Right cardiac atrium (tissue), 5 donors: ENCODE measurements around the gene SH2D4B. TPM values are rescaled to one million over a fixed set of nuclear protein-coding genes. Genes with fewer than 3 reads are reported as not detected.

Experiments
- ATAC-seq, 2 donors: fragments of 200-7000 bp; cut with Tn5 transposase; one replicate each; pipeline versions ENCODE4 v1.8.0 to v1.9.1; 2020; ENCODE audit warnings: moderate library complexity in 2 of 2, mild to moderate bottlenecking in 1 of 2
- DNase-seq, 3 donors: peaks; one replicate each; pipeline ENCODE4 v3.0.0-alpha.2; 2020
- H3K27ac ChIP-seq: one replicate; pipeline ENCODE4 v1.5.1; 2013; ENCODE audit warnings: mild to moderate bottlenecking, low read length, control low read depth, moderate library complexity
- H3K27me3 ChIP-seq: one replicate; pipeline ENCODE4 v1.6.1; 2013; ENCODE audit not compliant: control insufficient read depth, insufficient read depth
- H3K4me1 ChIP-seq: one replicate; pipeline ENCODE4 v1.6.1; 2013; ENCODE audit warnings: low read length; ENCODE audit not compliant: control insufficient read depth, insufficient read depth
- H3K4me3 ChIP-seq: one replicate; pipeline ENCODE4 v1.5.1; 2013; ENCODE audit warnings: low read length, control low read depth
- H3K9me3 ChIP-seq: one replicate; pipeline ENCODE4 v1.6.1; 2013; ENCODE audit warnings: low read length; ENCODE audit not compliant: control insufficient read depth
- WGBS: extraction: QIAGEN DNeasy Blood & Tissue Kit; methylation state at CpG from one replicate; pipeline ENCODE4 v1.1.7; 2013; 5-methylcytosine and 5-hydroxymethylcytosine counted together
- intact Hi-C, 4 donors: fragments of 100-400 bp; cut with DNase I; formaldehyde crosslinking; loops; one replicate each; pipeline versions ENCODE4 v1.11.0 to v1.14.0; 2022 to 2023
- polyA plus RNA-seq: library from polyadenylated mRNA; stranded (reverse); fragments of 200-250 nt; gene quantifications from one replicate; pipeline ENCODE4 v1.2.3, GENCODE V29; 2013
- total RNA-seq, 4 donors: library from RNA; stranded (reverse); fragmentation: NEBNext Ultra II Directional; extraction: Animal tissue kit (Norgen Biotek cat#: 25700); gene quantifications; one replicate each; pipeline ENCODE4 v1.2.1, GENCODE V29; 2021
- donor health status: healthy with polysubstance abuse.
- donor health status: DM: no; HTN: yes; CAD: no.
- donor health status: DM: no; HTN: no; CAD: no.
- donor health status: DM: no; HTN: yes; CAD: no; lungs with severe emphysema.
- donor health status: DM: yes; HTN: yes; CAD: no.

Gene SH2D4B
- total and polyA plus RNA-seq, 5 donors: not detected

DNA sequence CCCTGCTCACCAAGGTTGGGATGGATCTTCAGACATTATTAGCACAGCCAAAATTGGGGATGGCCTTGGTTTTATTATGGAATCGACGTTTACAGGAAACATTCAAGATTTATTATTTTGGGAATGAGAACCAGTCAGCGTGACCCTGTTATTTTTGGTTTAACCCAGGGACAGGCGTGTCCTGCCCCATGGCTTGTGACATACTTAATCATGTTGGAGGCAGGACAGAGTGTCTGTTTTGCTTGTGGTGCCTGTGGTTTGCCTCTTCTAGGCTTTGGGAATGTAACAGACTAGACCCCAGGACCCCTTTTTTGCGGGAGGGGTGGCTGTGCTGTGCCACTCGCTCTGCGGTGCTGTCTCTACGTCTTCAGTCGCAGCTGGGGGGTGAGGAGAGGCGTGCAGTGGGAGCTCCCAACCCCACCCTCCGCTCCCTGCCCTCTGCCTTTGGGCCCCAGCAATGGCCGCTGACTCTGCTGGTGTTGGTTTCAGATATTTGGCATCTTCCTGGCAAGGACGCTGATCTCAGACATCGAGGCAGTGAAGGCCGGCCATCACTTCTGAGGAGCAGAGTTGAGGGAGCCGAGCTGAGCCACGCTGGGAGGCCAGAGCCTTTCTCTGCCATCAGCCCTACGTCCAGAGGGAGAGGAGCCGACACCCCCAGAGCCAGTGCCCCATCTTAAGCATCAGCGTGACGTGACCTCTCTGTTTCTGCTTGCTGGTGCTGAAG, 20.1 kb upstream of the SH2D4B start:
- H3K27me3 ChIP-seq: no peaks in the 10 kb centered on the region
- H3K4me1 ChIP-seq: no peaks in the 10 kb centered on the region
- WGBS: 84% methylated on average over 21 of the region's 21 CpGs
- H3K9me3 ChIP-seq: no peaks in the 10 kb centered on the region
- no peak overlapping the region for H3K4me3 ChIP-seq
- intact Hi-C loops: no loop called here
- DNase-seq (peak in 1 of 3 donors; percentile 34), ATAC-seq (no peak)
- peak overlapping the region; percentile 21 for H3K27ac ChIP-seq

GRCh38 chr10:80518143-80518806, 19.4 kb upstream of the SH2D4B start:
- H3K27me3 ChIP-seq: no peaks in the 10 kb centered on the region
- intact Hi-C loops: no loop called here
- H3K4me3 ChIP-seq: no peak overlapping the region
- H3K27ac ChIP-seq: no peak overlapping the region
- 87% methylated on average over 17 of the region's 17 CpGs for WGBS
- H3K4me1 ChIP-seq: no peaks in the 10 kb centered on the region
- H3K9me3 ChIP-seq: no peaks in the 10 kb centered on the region
- DNase-seq (peak in 1 of 3 donors; percentile 49), ATAC-seq (no peak)

- Histone ChIP-seq H3K9me3 (no peaks in the 10 kb centered on the region), H3K27ac (no peak overlapping the region), H3K4me1 (no peaks in the 10 kb centered on the region), H3K27me3 (no peaks in the 10 kb centered on the region), H3K4me3 (no peak overlapping the region)
- WGBS: 56% methylated on average over 7 of the region's 7 CpGs
- ATAC-seq (peak; percentile 19 to 80), DNase-seq (peak in 2 of 3 donors; percentile 56 to 63)
- intact Hi-C loops: no loop called here
These were observed 18.8 kb upstream of the SH2D4B start for GRCh38 chr10:80518807-80519360.

GRCh38 chr10:80519936-80520650, 17.6 kb upstream of the SH2D4B start:
- no peaks in the 10 kb centered on the region for H3K9me3 ChIP-seq
- H3K4me1 ChIP-seq: no peaks in the 10 kb centered on the region
- ATAC-seq (no peak), DNase-seq (peak in 1 of 3 donors; percentile 41)
- 82% methylated on average over 14 of the region's 14 CpGs for whole genome bisulfite sequencing
- H3K27ac ChIP-seq: no peak overlapping the region
- intact Hi-C loops: no loop called here
- no peaks in the 10 kb centered on the region for H3K27me3 ChIP-seq
- no peak overlapping the region for H3K4me3 ChIP-seq

- no peaks in the 10 kb centered on the region for H3K27me3 ChIP-seq
- H3K27ac ChIP-seq: no peak overlapping the region
- no peaks in the 10 kb centered on the region for H3K9me3 ChIP-seq
- H3K4me3 ChIP-seq: no peak overlapping the region
- DNase-seq: no peak
- ATAC-seq: no peak
- intact Hi-C loops: no loop called here
- H3K4me1 ChIP-seq: no peaks in the 10 kb centered on the region
- 78% methylated on average over 10 of the region's 10 CpGs for WGBS
These were observed 16.8 kb upstream of the SH2D4B start for GRCh38 chr10:80520661-80521470.

- no peak overlapping the region for H3K4me3 ChIP-seq
- no peaks in the 10 kb centered on the region for H3K4me1 ChIP-seq
- DNase-seq (no peak), ATAC-seq (no peak)
- WGBS: 71% methylated on average over 8 of the region's 8 CpGs
- no peaks in the 10 kb centered on the region for H3K27me3 ChIP-seq
- intact Hi-C loops: no loop called here
- H3K27ac ChIP-seq: no peak overlapping the region
- H3K9me3 ChIP-seq: no peaks in the 10 kb centered on the region
These were observed 14.8 kb upstream of the SH2D4B start for GRCh38 chr10:80522756-80523363.

DNA sequence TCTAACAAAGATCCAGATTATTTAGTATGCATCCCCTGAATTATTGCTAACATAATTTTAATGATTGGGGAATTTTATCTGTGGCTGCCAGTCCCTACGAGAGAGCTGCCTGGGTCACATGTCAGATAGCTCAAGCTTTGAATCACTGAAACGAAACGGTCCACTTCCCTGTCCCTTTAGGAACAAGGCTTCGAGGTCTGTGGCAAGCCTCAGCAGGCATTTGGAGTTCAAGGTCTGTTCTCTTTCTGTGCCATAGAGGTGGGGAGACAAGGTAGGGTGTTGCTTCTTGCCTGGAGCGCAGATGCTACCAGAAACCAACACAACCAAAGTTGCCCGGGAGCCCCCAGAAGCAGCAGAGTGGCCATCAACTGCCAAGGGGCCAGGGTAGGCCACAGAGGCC, 13.9 kb upstream of the SH2D4B start:
- DNase-seq (no peak), ATAC-seq (no peak)
- Histone ChIP-seq H3K4me1 (no peaks in the 10 kb centered on the region), H3K9me3 (no peaks in the 10 kb centered on the region), H3K4me3 (no peak overlapping the region), H3K27ac (no peak overlapping the region), H3K27me3 (no peaks in the 10 kb centered on the region)
- intact Hi-C loops: no loop called here
- WGBS: 61% methylated on average over 6 of the region's 6 CpGs

- Histone ChIP-seq H3K27ac (no peak overlapping the region), H3K9me3 (no peaks in the 10 kb centered on the region), H3K27me3 (no peaks in the 10 kb centered on the region), H3K4me1 (peaks cover 2% of the 10 kb centered on the region), H3K4me3 (no peak overlapping the region)
- 71% methylated on average over 12 of the region's 12 CpGs for WGBS
- intact Hi-C loops: no loop called here
- DNase-seq: no peak
- peak in 1 of 2 donors; percentile 22 for ATAC-seq
These were observed 13.4 kb upstream of the SH2D4B start for GRCh38 chr10:80524190-80524909.

DNA sequence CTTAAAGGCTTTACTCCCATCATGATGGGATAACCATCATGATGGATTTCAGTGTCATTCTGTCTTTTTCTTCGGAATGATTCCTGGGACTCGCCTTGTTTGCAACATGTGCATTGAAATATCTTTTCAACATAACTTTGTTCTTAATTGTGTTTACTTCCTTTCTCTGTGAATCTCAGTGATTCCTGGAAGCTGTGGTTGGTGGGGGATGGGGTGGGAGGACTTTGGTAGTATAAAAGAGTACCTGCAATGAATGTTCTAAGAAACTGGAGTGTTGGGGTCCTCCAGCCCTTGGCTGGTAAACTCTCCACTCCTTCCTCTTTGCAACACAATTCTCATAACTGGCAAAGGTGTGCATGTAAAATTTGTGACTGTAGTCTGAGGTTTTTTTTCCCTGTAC, 11.5 kb upstream of the SH2D4B start:
- Histone ChIP-seq H3K4me1 (peaks cover 6% of the 10 kb centered on the region), H3K27ac (no peak overlapping the region), H3K4me3 (no peak overlapping the region), H3K9me3 (no peaks in the 10 kb centered on the region), H3K27me3 (no peaks in the 10 kb centered on the region)
- no peak for ATAC-seq
- 66% methylated on average over 2 of the region's 2 CpGs for WGBS
- no peak for DNase-seq
- intact Hi-C loops: no loop called here

DNA sequence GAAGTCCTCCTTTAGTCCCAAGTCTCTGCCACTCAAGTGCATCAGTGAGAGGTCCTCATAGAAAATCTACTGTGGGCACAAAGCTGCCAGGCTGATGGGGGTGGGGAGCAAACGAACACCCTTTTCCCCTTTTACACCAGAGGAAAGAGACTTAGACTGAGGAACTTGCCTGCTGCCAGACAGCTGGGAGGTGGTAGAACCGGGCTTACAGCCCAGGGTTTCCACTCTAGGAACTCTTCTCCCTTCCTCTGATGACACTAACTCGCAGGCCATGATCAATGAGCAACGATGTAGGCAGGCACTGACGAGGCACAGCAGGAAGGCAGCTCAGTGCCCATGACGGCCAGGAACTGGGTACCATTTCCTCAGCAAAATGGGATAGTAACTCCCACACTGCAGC, 11.0 kb upstream of the SH2D4B start:
- DNase-seq (peak in 1 of 3 donors; percentile 41), ATAC-seq (no peak)
- H3K27me3 ChIP-seq: no peaks in the 10 kb centered on the region
- no peak overlapping the region for H3K27ac ChIP-seq
- H3K9me3 ChIP-seq: no peaks in the 10 kb centered on the region
- intact Hi-C loops: no loop called here
- peaks cover 6% of the 10 kb centered on the region for H3K4me1 ChIP-seq
- no peak overlapping the region for H3K4me3 ChIP-seq
- 51% methylated on average over 6 of the region's 6 CpGs for WGBS
